Activated CD4-positive, alpha-beta T cell treated with anti-CD3 and anti-CD28 coated beads, Interleukin-2, amount 50 U/mL, for 4 hours (primary cell): ENCODE data around the gene MAST4.

Source experiments
- DNase-seq, 2 experiments: peaks; one replicate each; pipeline ENCODE4 v3.0.0-alpha.2; 2020

MAST4 gene

GRCh38 chr5:67053229-67053628 is 457.0 kb downstream of the MAST4 start:
- no peak for DNase-seq

GRCh38 chr5:67058998-67059743 is 463.0 kb downstream of the MAST4 start:
- no peak for DNase-seq

- no peak for DNase-seq
Measured at GRCh38 chr5:67059744-67060490, 463.7 kb downstream of the MAST4 start.

- no peak for DNase-seq
Measured at GRCh38 chr5:67061511-67061910, 465.3 kb downstream of the MAST4 start.

- DNase-seq = no peak
Measured at GRCh38 chr5:67063055-67063454, 466.9 kb downstream of the MAST4 start.

GRCh38 chr5:67063791-67064190 is 467.6 kb downstream of the MAST4 start:
- no peak for DNase-seq

- DNase-seq = no peak
Measured at GRCh38 chr5:67065237-67065636, 469.0 kb downstream of the MAST4 start.

- no peak for DNase-seq
Measured at GRCh38 chr5:67065696-67066095, 469.5 kb downstream of the MAST4 start.

GRCh38 chr5:67066815-67067214 is 470.6 kb downstream of the MAST4 start:
- no peak for DNase-seq

GRCh38 chr5:67073045-67073680 is 477.0 kb downstream of the MAST4 start:
- no peak for DNase-seq

GRCh38 chr5:67077296-67077695 is 481.1 kb downstream of the MAST4 start:
- DNase-seq = no peak

GRCh38 chr5:67081261-67081660 is 485.1 kb downstream of the MAST4 start:
- DNase-seq = no peak

- no peak for DNase-seq
Measured at GRCh38 chr5:67082941-67083340, 486.7 kb downstream of the MAST4 start.

GRCh38 chr5:67085616-67086015 is 489.4 kb downstream of the MAST4 start:
- no peak for DNase-seq

- no peak for DNase-seq
Measured at GRCh38 chr5:67089200-67089725, 493.1 kb downstream of the MAST4 start.

- DNase-seq = no peak
Measured at GRCh38 chr5:67090040-67090439, 493.8 kb downstream of the MAST4 start.

- no peak for DNase-seq
Measured at GRCh38 chr5:67090593-67090992, 494.4 kb downstream of the MAST4 start.

GRCh38 chr5:67092535-67092934 is 496.3 kb downstream of the MAST4 start:
- DNase-seq = no peak

- no peak for DNase-seq
Measured at GRCh38 chr5:67093279-67093678, 497.1 kb downstream of the MAST4 start.

GRCh38 chr5:67094476-67095300 is 498.5 kb downstream of the MAST4 start:
- no peak for DNase-seq

- DNase-seq = no peak
Measured at GRCh38 chr5:67095346-67096171, 499.4 kb downstream of the MAST4 start.

- DNase-seq = no peak
Measured at GRCh38 chr5:67098656-67099055, 502.5 kb downstream of the MAST4 start.
